Hepatocyte (in vitro differentiated cells): Measurements from ENCODE around the gene HTR6.

Experiments
- CTCF ChIP-seq: fragments of 200-600 bp; sonication (generic); IDR thresholded peaks from 2 replicates; pipeline ENCODE4 v1.5.1; 2016; ENCODE audit warnings: antibody characterized with exemption, mild to moderate bottlenecking; ENCODE audit not compliant: poor library complexity
- EZH2 ChIP-seq: fragments of 200-600 bp; sonication (generic); IDR thresholded peaks from 2 replicates; pipeline ENCODE4 v1.6.1; 2016; ENCODE audit warnings: antibody characterized with exemption, mild to moderate bottlenecking, borderline replicate concordance
- EZH2phosphoT487 ChIP-seq: fragments of 200-600 bp; sonication (generic); IDR thresholded peaks from one replicate; pipeline ENCODE4 v1.6.1; 2018; ENCODE audit warnings: antibody characterized with exemption, mild to moderate bottlenecking, low read depth, moderate library complexity; ENCODE audit not compliant: unreplicated experiment, severe bottlenecking

GRCh38 chr1:19690342-19690741, 25.7 kb downstream of the HTR6 start:
- no peak for TF ChIP-seq CTCF
- TF ChIP-seq EZH2, result no peak
- TF ChIP-seq EZH2phosphoT487, result no peak
